Left renal cortex interstitium (tissue), 4 donors: Measurements from ENCODE around the gene NDUFAF4. TPM values are rescaled to one million over a fixed set of nuclear protein-coding genes. Genes with fewer than 3 reads are reported as not detected.
"Not testable (repeated sequence)": the region's sequence is repeated elsewhere in the genome, so short reads cannot be mapped to it uniquely, and the experiment has no call there.

Experiments
- DNase-seq, 4 donors: peaks; one replicate each; pipeline ENCODE4 v3.0.0-alpha.2; 2013; ENCODE audit warnings: low read depth in 4 of 4, low spot score in 2 of 4, missing footprints in 1 of 4
- polyA plus RNA-seq, 4 donors: library from polyadenylated mRNA; unstranded; fragments of 120-200 nt; gene quantifications; one replicate each; pipeline ENCODE4 v1.2.1, GENCODE V29; 2013; ENCODE audit not compliant: insufficient read length in 4 of 4

Gene NDUFAF4
- polyA plus RNA-seq, 4 donors: 31.7 to 42.5 (median 34.8) TPM

DNA sequence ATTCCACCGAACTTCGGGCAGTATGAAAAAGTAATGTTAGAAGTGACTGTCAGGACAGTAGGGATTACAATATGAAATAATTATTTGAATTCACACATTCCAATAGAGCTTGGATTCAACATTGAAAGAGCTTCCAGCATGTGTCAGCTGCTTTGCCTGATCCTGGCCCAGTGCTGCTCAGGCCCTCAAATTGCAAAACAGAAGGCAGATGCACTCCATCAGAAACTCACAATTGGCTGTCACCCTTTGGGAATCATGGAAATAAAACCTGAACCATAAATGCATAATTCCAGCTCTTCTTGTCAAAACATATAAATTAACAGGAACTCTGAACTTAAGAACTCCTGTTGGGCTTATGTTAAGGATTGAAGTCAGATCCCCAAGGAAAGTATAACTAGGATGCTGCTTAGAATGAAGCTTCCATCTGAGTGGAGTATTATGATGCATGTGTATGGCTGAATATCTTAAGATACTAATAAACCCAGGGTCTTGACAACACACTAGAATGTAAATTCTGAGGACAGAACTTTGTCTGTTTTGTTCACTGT, 1.8 kb upstream of the NDUFAF4 start:
- no peak for DNase-seq

DNA sequence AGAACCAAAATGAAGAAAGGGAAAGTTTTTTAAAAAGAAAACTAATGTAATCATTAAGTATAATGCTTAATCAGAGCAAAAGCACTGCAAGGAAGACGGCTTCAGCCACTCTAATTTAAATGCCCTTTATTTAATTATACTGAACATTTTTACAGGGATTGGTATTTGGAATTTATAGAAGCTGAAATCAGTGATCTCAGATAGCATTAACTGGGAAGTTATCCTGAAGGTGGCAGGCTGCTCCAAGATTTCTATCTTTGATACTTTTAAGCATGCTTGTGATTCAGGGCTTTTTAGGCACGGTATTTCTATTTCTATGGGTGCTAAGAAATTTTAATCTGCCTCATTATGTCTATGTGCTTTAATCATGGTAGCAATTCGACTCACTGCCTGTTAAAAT, 1.3 kb upstream of the NDUFAF4 start:
- DNase-seq: peak in 1 of 4 donors; percentile 39

DNA sequence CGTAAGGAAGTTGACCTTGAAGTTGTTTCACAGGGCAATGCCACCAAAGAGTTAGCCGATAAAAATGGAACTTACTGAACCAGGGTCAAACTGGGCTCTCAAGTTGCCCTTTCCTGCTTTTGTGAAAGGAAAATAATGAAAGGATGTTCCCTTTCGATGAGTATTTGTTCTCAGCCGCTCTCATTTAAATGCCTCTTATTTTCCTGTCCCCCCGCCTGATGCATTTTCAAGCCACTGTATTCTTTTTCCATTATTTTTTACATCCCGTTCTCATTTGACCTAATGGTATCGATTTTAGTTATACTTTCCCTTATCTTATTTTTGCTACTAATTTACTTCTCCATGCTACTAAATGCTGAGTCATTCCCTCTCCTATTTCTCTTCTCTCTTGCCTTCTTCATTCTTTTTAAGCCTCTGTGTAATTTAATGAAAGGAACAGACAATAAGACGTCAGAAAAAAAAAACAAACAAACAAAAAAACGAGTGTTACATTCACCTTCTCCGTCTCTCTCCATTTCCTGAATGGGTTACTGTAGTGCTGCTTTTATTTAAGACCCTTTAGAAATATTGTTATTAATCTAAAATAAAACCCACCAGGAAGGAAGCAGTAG, 655 bp upstream of the NDUFAF4 start:
- DNase-seq: peak in 2 of 4 donors; percentile 16 to 34

DNA sequence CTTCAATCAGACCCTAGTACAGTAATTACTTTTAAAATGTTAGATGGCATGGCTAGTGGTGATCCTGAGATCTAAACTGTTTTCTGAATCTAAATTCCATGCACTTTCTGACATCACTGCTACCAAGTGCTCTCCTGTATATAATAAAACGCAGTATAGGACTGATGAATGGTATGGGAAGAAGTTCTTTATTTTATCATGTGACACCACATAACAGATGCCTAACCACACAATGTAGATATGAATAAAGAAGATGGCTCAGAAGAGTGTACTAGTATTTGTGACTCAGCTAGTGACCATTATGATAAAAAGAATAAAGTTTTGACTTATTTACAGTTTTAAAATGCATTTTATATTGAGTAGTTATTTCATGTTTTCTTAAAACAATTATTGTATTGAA, 8.5 kb downstream of the NDUFAF4 start:
- no peak for DNase-seq

DNA sequence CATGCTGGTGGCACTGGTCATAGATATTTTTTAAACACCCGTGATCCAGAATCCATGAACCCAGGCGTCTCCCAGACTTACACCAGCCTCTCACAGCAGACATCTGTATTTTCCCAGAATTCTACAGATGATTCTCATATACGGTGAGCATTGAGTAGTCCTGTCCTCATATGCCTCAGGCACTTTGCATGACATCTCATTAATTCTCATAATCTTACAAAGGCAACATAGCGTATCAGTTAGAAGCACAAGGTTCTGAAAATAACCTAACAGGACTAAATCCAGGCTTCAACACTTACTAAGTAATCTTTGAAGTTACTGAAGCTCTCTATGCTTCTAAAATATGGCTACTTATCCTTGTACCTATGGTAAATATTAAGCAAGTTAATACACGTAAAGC, 8.9 kb downstream of the NDUFAF4 start:
- DNase-seq: no peak

DNA sequence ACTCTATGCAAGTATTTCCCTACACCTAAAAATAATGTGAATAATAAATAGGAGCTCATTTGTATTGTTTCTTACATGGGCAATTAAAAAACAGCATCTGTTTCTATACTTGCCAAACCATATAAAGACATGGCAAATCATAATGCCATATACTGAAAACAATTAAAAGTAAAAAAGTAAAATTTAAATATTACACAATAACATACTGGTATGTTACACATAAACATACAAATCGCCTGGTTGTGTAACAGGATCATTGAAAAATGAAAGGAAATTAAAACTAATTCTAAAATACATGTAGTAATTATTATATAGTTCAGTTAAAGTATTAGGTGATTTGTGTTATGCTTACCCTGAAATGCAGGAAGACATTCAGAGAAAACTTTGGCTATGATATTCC, 11.2 kb downstream of the NDUFAF4 start:
- no peak for DNase-seq

DNA sequence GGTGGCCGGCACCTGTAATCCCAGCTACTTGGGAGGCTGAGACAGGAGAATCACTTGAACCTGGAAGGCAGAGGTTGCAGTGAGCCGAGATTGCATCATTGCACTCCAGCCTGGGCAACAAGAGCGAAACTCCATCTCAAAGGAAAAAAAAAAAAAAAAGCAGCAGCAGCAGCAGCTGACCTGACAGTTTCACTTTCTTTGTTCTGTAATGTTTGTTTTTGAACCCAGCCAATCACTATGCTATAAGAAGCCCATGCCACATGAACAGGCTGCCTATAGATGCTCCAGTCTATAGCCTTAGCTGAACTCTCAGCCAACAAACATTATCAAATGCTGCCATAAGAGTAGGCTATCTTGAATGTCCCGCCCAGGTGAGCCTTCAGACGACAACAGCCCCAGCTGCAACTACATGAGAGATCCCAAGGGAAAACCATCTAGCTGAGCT, 12.5 kb downstream of the NDUFAF4 start:
- not testable (repeated sequence) for DNase-seq

GRCh38 chr6:96878143-96878542, 19.5 kb downstream of the NDUFAF4 start:
- no peak for DNase-seq

DNA sequence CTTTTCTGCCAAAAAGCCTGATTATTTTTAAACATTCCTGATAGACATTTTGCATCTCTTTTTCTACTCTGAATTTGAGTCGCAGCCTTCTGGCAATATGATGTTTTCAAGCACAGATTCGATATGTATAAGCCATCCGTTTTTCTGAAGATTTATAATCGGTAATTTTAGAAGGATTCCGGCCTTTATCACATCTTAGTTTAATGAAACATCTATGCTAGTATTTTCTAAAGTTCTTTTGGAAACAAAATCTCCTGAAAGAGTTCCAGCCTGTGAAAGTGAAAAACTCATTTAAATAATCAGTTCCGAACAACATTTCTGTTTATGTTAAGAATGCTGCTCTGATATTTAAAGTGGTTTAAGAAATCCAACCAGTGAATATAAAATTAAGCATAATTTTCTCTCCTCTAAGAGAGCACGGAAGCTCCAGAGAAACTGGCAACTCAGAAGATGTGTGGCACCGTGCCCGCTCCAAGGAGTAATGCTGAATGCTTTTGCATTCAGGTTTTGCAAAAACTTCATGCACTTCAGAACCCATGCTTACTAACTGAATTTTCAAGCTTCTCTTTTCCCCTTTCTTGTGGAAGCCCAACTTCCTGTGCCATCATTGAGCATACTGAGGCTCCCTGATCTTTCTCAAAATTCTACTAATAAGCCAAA, 20.7 kb downstream of the NDUFAF4 start:
- no peak for DNase-seq

- no peak for DNase-seq
Measured at GRCh38 chr6:96872976-96873375, 24.7 kb downstream of the NDUFAF4 start.

GRCh38 chr6:96865055-96865405, 32.7 kb downstream of the NDUFAF4 start:
- DNase-seq: no peak

DNA sequence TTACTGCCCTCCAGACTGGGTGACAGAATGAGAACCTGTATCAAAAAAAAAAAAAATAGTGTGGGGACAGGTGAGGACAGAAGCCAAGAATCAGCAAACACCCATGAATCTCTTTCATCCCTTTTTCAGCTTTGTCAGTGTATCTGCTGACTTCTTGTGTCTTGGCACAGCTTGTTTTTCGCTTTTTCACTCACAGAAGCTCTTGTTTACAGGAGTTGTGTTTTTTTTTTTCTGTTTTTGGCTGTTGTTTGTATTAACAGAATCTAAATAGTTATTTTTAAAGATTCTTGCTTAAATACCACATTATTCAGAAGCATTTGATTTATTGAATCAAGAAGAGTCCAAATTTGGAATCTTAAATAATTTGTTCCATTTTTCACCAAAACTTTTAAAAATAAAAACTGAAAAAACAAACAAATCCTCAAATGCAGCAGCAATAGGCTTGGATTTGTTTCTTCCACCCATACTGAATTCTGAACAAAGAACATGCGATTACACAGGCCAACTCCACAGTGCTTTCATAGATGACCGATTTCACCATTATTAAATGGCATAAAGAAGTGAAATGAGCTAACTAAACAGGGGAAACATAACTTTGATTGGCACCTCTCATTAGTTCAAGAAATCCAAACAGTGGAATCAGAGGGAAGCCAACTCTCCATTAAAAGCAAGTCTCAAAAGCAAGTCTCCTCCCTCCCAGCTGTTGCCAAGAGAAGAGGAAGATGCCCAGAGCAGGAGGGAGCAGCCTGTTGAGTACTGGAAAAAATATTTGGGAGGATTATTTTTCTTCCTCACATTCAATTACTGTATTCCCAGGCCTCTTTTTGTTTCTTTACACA, 33.3 kb downstream of the NDUFAF4 start:
- DNase-seq: no peak

GRCh38 chr6:96862560-96862959, 35.1 kb downstream of the NDUFAF4 start:
- no peak for DNase-seq

GRCh38 chr6:96861588-96861987, 36.1 kb downstream of the NDUFAF4 start:
- DNase-seq: no peak

DNA sequence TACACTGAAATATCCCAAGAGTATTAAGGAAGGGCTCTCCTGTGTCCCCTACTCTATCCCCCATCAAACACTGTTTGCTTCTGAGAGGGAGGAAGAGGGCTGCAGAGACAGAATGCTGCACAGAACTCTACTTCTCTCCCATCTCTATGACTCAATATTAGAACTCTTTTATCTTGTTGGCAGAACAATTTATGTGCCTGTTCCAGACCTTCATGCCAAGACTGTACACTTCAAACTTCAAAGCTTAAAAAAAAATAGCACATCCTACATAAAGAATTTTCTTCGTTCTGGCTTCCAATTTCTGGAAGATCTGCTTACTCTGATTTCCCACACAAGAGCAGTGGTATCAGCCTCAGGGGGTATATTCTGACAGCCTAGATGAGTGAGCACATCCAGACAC, 40.8 kb downstream of the NDUFAF4 start:
- DNase-seq: no peak

GRCh38 chr6:96853083-96853482, 44.6 kb downstream of the NDUFAF4 start:
- DNase-seq: no peak

GRCh38 chr6:96852605-96853004, 45.1 kb downstream of the NDUFAF4 start:
- DNase-seq: no peak

- no peak for DNase-seq
Measured at GRCh38 chr6:96851858-96852257, 45.8 kb downstream of the NDUFAF4 start.

GRCh38 chr6:96849615-96850014, 48.1 kb downstream of the NDUFAF4 start:
- DNase-seq: no peak

GRCh38 chr6:96844530-96844929, 53.2 kb downstream of the NDUFAF4 start:
- DNase-seq: no peak

DNA sequence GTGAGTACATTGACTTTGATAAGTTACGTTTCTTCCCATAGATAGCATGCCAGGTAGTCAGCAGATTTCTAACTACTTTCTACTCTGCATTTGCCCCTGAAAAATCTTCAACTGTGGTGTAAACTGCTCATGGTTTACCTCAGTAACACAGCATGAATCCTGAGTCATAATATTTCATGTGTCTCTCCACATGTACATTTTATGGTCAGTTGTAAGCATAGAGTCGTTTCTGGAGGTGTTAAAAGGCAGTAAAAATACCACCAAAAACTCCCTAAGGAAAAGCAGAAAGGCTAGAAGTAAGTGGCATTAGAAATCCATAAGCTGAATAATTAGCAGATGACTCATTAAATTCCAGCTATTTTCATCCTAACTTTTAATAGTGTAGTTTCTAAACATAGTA, 56.3 kb downstream of the NDUFAF4 start:
- DNase-seq: no peak
